Measurements from ENCODE around the gene CD79B.

The CD79B gene

DNA sequence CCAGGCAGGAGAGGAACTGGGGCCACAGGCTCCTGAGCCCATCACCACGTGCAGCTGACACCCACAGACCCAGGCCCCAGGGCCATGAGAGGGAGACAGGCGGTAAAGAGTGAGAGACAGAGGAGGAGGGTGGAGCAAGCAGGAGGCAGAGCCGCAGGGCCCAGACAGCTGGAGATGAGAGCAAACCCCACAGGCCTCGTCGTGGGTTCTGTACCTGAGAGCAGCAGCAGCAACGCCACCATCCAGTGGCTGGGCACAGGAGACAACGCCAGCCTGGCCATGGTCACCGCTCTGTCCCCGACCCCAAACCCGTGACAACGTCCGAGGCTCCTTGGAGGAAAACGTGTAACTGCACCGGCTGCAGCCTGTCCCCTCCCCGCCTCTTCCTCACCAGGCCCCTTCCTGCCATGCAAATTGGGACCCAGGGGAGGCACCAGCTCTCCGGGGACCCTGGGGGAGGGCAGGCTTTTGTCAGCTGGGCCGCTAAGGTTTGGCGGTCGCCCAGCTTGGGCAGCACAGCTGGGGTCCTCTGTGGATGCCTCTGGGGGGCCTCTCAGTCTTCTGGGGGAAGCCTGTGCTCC, at the start of gene CD79B:
Gene CD79B, minus strand, starts transcription at position 351 of the 581 bp plus-strand sequence. Its CDS starts 70 bp downstream, at position 281.
- DNase-seq = peak; percentile 27

GRCh38 chr17:63978272-63979200, 46.4 kb upstream of the CD79B start:
- no peak for DNase-seq

- no peak for DNase-seq
These were observed 44.6 kb upstream of the CD79B start for GRCh38 chr17:63976702-63977101.

DNA sequence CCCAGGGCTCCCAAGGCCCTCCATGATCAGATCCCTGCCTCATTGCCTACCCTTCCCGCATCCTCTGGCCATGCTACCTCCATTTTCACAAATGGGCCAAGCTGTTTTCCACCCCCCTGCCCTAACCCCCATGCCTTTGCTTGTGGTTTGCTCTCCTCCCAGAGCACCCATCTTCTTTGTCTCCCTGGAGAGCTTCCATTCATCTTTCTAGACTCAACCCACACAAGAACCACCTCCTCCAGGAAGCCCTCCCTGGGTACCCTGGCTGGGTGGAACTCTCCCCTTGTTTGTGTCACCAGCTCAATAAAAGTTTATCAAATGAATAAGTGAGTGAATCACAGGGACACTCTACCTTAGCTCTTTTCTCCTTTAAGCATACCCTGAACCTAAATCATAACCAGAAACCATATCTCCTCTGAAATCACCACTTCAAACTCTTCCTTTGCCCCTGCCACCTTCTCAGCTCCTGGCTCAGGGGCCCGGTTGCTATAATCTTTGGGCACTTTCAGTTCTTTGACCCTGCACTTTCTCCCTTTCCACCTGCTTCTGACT, 43.5 kb upstream of the CD79B start:
- DNase-seq = no peak

- no peak for DNase-seq
These were observed 42.6 kb upstream of the CD79B start for GRCh38 chr17:63974594-63975192.

DNA sequence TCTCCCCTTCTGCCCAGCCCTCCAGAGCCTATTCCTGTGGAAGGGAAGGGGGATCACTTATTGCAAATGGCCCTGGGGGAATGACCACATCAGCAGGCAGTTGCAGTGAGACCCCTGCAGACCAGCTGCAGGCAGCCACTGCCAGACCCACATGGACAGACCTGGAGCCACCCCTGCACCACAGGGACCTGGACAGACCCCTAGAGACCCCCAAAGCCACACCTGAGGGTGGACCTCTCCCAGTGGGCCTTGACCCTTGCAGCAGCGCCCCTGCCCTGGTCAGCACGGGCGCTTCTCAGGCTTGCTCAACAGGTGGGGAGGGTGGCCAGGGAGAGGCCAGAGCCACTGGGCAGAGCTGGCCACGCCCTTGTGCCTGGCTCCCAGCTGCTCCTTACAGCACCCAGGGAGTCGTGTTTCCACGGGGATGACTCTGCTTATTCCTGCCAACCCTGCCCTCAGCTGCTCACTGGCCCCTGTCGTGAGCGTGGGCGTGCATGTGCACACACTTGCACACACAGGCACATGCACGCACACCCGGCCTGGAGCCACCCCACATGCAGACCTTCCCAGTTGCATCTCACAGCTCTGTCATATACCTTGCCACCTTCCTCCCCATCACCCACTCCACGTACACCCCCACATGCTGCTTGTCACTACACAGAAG, 41.9 kb upstream of the CD79B start:
- no peak for DNase-seq

- DNase-seq = no peak
These were observed 41.1 kb upstream of the CD79B start for GRCh38 chr17:63973247-63973646.

DNA sequence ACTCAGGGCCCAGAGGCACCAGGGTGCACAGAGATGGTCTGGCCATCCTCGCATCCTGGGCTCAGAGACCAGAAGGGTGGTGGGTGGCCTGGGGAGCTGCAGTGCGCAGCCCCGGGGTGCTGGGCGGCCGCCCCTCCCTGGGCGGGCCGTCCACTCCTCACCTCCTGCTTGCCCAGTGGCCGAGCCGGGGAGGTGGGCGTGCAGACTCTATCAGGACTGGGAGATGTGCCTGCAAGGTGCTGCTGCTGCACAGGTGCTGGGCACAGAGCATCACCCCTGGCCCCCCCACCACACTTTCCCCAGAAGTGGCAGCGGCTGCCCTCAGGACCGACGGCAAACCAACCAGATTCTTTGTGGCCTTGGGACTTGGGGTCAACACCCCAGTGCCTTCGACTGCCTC, 40.7 kb upstream of the CD79B start, which contains the start of gene SCN4A:
Gene SCN4A, minus strand, starts transcription at position 123 of the 400 bp plus-strand sequence. Its CDS starts 77 bp downstream, at position 46.
- DNase-seq = no peak

GRCh38 chr17:63969278-63969677, 37.1 kb upstream of the CD79B start:
- DNase-seq = no peak

DNA sequence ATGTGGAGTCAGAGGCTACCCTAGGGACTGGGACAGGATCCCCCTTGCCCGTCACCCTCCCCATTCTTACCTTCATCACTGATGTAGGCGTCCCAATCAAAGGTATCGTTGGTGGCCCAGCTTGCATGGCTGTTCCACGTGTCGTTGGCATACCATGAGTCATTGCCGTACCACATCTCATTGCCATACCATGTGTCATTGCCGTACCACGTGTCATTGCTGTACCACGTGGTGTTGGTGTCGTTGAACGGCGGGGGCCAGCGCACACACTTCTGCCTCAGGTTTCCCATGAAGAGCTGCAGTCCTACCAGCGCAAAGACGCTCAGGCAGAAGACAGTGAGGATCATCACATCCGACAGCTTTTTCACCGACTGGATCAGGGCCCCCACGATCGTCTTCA, 35.8 kb upstream of the CD79B start:
- no peak for DNase-seq

- DNase-seq = peak; percentile 27
These were observed 34.6 kb upstream of the CD79B start for GRCh38 chr17:63966646-63967264.

DNA sequence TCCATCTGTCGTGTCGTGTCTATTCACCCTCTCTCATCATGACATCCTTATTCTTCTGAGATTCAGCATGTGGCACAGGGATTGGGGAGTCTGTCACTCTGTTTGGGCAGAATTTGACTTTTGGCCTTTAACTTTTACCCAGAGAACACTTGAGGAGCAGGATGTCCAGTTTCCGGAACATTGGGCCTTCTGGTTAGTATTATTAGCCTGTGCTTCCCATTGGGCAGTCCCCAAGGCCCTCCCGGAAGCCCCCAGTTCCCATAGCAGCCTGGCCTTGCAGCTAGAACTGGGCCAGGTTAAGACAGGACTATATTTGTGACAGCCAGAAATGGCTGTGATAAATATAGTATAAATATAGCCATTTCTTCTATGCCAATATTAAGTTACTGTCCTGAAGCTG, 31.0 kb upstream of the CD79B start:
- no peak for DNase-seq

DNA sequence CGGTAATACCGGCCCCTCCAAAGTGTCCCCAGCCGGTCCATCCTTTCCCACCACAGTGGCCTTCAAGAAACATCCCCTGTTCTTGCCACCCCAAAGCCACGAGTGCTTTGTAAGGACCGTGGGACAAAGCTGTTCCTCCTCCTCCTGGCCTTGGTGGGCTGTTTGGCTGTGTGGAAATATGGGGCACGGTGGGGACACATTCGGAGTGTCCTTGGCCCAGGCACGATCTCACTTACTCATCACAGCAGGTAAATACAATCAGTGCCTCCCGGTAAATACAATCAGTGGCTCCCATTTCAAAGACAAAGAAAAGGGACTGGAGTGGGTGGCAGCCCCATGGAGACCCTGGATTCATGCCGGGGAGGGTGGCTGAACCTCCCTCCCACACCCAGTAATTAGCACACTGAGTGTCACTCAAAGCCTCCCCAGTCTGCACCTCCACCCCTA, 30.2 kb upstream of the CD79B start:
- no peak for DNase-seq

- DNase-seq = peak; percentile 56
These were observed 29.5 kb upstream of the CD79B start for GRCh38 chr17:63961355-63962212.

DNA sequence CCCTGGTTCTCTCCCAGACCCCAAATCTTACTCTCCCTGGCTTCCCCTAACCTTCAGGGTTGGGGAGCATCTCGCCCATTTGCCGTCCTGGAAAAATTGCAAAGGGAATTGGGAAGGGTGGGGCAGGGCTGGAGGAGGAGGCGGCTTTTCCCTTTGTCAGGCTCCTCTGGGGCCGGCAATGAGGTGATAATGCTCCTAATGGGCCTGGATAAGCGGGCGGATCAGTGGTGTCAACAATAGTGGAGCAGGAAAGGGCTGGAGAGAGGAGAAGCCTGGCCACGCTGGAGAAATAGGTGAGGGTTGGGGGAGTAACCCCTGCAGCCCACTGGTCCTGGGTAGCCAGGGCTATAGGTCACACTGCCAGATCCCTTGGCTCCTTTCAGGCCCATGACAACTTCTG, 28.3 kb upstream of the CD79B start:
- no peak for DNase-seq

DNA sequence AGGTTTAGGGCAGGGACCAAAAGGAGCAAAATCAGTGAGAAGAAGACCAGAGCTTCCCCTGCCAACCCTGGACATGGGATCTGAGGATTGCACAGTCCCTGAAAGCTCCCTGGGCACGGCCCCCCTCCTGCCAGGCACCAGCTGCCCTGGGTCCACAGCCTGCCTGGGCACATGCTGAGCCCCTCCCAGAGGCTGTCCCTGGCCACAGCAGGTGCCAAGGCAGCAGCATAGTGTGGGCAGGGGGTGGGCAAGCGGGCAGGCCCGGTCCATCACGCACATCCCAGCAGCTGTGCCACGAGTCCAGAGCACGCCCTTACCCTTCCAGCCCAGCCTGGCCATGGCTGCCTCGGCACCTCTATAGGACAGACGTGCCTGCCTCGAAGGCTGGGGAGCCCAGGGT, 27.9 kb upstream of the CD79B start:
- no peak for DNase-seq

DNA sequence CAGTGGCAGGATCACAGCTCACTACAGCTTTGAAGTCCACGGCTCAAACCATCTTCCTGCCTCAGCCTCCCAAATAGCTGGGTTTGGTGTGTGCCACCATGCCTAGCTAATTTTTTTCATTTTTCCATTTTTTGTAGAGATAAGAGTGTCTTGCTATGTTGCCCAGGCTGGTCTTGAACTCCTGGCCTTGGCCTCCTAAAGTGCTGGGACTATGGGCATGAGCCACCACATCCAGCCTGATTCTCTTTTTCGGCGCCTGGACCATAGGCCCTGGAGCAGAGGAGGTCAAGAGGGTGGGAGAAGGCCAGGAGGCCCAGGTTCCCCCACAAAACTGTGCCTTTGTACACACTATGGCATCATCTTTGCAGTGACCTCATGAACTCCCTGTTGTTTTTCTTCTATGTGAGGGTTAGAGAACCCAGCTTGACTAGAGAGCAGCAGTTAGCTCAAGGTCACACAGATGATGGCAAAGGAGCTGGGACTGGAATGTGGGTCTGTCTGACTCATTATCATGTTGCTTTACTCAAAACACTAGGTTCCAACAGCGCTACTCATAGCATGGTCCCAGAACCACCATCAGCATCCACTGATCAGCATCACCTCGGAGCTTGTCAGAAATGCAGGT, 24.3 kb upstream of the CD79B start:
- no peak for DNase-seq

GRCh38 chr17:63955791-63956190, 23.7 kb upstream of the CD79B start:
- DNase-seq = no peak

DNA sequence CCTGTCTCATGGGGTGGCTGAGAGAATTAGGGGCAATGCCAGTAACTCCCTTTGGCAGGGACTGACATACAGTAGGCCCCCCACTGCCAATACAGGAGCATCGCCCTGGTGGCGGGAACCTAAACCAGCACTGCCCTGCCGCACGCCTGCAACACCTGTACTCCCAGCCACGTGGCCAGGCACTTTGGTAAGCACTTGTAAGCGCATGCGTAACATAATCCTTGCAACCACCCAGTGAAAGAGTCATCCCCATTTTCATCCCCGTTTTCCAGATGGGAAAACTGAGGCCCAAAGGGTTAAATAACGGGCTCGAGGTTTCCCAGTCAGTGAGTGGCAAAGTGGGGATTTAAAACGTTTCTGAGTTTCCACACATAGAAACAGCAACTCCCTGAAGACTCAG, 23.1 kb upstream of the CD79B start:
- no peak for DNase-seq

GRCh38 chr17:63954402-63955063, 22.4 kb upstream of the CD79B start:
- DNase-seq = peak; percentile 48

Data from CD4-positive, alpha-beta T cell treated with Interleukin-12 subunit alpha and Interleukin-12 subunit beta, for 1 hour (primary cell).